ENCODE results near the gene TBKBP1.
"Not testable (repeated sequence)": the region's sequence is repeated elsewhere in the genome, so short reads cannot be mapped to it uniquely, and the experiment has no call there.

Gene TBKBP1

GRCh38 chr17:47733674-47734410, 39.9 kb downstream of the TBKBP1 start:
- peak; percentile 45 for DNase-seq (ENCODE audit: low spot score)

- DNase-seq (ENCODE audit: low spot score), result no peak
These were observed 41.1 kb downstream of the TBKBP1 start for GRCh38 chr17:47735139-47735464.

- peak; percentile 2 for DNase-seq (ENCODE audit: low spot score)
These were observed 41.6 kb downstream of the TBKBP1 start for GRCh38 chr17:47735536-47736011.

GRCh38 chr17:47736501-47737495, 42.8 kb downstream of the TBKBP1 start:
- DNase-seq (ENCODE audit: low spot score), result no peak

DNA sequence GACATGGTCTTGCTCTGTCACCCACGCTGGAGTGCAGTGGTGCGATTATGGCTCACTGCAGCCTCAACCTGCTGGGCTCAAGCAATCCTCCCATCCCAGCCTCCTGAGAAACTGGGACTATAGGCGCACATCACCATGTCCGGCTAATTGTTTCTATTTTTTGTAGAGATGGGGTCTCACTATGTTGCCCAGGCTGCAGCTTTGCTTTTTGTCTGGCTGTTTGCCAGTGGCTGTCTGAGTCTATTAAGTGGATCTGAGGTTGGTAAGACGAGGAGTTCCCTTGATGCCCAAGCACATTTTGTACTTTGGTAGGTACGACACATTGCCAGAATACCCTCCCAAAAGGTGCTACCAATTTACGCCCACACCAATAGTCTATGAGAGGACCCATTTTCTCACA, 44.2 kb downstream of the TBKBP1 start:
- no peak for DNase-seq (ENCODE audit: low spot score)

GRCh38 chr17:47739150-47739549, 45.2 kb downstream of the TBKBP1 start:
- no peak for DNase-seq (ENCODE audit: low spot score)

- not testable (repeated sequence) for DNase-seq (ENCODE audit: low spot score)
These were observed 46.0 kb downstream of the TBKBP1 start for GRCh38 chr17:47739945-47740344.

DNA sequence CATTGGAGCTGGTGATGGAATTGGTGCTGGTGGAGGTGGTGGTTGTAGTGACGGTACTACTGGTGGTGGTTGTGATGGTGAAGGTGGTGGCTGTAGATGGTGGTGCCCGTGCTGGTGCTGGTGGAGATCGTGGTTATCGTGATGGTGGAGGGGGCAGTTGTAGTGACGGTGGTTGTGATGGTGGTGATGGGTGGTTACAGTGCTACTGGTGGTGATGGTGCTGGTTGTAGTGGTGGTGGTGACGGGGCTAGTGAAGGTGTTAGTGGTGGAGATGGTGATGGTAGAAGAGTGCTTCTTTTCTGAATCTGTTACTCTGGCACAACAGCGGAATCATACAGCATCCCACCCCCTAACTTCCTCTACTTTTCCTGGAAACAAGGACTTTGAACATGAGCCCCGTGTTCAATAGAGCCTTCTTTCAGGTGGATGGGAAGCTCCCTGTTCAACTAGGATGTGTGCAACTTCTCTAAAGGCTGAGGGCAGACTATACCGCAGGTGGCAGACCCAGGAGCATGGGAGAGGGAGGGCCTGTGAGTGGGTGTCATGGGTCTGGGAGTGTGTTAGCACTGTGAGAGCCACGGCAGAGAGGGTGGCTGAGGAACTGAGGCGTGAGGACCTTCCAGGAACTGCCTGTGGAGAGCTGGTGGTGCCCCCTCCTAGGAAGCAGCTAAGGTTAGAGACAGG, 47.3 kb downstream of the TBKBP1 start:
- peak; percentile 2 for DNase-seq (ENCODE audit: low spot score)

DNA sequence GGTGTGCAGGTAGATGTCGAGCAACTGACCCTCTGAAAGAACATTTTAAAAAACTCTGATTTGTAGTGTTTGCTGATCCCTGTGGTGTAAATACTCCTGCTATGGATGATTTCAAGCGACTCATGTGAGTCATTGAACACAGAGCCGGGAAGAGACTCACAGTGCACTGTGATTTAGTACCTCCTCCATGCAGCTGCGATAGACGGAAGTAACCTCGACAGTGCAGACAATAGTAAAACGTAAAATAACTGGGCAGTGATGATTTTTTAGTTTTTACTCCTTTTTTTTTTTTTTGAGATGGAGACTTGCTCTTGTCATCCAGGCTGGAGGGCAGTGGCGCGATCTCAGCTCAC, 47.8 kb downstream of the TBKBP1 start:
- no peak for DNase-seq (ENCODE audit: low spot score)

DNA sequence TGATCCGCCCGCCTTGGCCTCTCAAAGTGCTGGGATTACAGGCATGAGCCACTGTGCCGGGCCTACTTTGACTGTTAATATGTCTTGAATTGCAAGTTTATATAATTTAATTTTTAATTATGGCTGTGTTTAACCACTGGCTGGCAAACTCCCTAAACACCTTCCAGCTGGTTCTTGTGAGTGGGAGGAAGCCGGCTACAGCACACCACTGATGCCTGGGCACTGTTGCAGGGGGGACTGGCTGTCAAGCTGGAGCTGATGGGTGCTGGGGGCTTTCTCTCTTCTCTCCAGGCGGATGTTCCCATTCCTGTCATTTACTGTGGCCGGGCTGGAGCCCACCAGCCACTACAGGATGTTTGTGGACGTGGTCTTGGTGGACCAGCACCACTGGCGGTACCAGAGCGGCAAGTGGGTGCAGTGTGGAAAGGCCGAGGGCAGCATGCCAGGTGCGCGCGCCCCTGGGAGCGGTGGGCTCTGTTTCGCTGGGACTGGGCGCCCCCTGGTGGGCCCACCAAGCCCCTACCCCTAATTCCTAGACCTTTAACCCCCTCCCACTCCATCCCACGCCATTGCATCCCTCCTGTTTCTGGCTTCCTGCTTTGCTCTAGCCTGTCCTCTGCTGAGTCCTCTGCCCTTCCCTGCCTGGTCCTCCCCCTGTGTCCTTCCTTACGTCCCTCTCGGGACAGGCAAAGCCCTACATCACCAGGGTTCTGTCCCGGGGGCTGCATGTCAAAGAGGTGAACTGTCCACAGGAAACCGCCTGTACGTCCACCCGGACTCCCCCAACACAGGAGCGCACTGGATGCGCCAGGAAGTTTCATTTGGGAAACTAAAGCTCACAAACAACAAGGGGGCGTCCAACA, 48.6 kb downstream of the TBKBP1 start:
- peak; percentile 94 for DNase-seq (ENCODE audit: low spot score)

DNA sequence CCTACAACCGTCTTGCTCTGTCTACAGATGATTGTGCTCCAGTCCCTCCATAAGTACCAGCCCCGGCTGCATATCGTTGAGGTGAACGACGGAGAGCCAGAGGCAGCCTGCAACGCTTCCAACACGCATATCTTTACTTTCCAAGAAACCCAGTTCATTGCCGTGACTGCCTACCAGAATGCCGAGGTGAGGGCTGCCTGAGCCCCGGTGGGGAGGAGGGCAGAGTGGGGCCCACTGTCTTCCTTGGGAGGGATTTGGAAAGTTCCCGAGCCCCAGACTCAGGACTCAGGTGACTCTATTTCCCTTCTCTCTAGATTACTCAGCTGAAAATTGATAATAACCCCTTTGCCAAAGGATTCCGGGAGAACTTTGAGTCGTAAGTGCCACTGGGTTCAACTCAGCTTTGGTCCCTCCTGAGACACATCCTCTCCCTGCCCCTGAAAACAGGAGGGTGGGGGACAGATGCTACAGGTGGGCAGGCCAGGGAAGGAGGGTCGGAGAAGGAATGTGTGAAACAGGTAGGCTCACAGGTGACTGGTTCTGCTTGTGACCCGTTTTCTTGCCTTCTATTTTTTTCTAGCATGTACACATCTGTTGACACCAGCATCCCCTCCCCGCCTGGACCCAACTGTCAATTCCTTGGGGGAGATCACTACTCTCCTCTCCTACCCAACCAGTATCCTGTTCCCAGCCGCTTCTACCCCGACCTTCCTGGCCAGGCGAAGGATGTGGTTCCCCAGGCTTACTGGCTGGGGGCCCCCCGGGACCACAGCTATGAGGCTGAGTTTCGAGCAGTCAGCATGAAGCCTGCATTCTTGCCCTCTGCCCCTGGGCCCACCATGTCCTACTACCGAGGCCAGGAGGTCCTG, 50.4 kb downstream of the TBKBP1 start:
- DNase-seq (ENCODE audit: low spot score), result no peak

DNA sequence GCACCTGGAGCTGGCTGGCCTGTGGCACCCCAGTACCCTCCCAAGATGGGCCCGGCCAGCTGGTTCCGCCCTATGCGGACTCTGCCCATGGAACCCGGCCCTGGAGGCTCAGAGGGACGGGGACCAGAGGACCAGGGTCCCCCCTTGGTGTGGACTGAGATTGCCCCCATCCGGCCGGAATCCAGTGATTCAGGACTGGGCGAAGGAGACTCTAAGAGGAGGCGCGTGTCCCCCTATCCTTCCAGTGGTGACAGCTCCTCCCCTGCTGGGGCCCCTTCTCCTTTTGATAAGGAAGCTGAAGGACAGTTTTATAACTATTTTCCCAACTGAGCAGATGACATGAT, 51.0 kb downstream of the TBKBP1 start:
- DNase-seq (ENCODE audit: low spot score), result no peak

DNA sequence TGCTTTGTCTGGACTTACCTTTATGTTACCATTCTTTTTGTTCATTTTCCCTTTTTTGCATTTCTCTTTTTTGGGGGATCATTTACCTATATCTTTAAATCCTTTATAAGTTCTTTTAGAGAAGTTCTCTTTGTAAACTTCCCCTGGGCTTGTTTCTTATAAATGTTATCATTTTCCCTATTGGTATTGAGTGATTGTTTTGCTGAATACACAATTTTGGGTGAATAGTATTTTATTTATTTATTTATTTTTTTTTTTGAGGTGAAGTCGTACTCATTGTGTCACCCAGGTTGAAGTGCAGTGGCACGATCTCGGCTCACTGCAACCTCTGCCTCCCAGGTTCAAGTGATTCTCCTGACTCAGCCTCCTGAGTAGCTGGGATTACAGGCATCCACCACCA, 57.5 kb downstream of the TBKBP1 start:
- no peak for DNase-seq (ENCODE audit: low spot score)

DNA sequence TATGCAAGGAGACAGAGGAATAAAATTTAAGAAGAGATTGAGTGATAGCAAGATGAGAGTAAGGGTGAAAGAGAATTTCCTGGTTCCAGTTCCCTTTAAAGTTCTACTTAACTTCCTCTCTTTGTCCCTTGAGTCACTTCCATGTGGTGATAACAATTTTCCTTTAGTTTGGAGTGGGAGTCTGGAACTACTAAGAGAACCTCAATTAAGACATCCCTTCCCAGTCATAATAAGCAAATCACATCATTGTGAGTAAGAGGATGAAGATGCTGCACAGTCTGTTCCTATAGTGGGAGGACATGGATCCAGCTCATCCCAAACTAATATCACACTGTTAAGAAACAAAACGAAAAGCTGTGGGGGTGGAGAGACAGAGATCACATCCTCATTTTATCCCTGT, 63.4 kb downstream of the TBKBP1 start:
- DNase-seq (ENCODE audit: low spot score), result no peak

- DNase-seq (ENCODE audit: low spot score), result no peak
These were observed 66.6 kb downstream of the TBKBP1 start for GRCh38 chr17:47760409-47761140.

Measured in iPS-NIHi11 (cell line).